ENCODE results near the gene DUSP5.

DUSP5 gene

DNA sequence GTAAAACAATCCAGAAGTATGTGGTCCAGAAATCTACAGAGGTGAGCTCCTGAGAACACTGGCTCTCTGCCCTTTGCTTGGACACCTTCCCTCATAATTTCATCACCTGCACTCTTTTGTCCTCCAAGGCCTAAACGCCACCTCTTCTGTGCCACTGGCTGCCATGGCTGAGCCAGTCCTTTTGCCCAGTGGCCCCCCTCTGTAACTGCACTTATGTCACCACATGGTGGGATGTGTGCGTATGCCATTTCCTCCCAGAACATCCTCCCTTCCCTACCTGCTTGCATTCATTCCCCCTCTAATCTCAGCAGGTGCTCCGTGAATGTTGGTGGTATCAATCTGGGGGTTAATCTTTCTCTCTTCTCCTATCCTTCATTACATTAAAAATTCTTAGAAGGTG, 17.3 kb upstream of the DUSP5 start:
- H3K4me3 ChIP-seq (ENCODE audit: insufficient read depth, low read depth, low read length) = no peak overlapping the region
- H3K36me3 ChIP-seq (ENCODE audit: control insufficient read depth, insufficient read depth, low read length) = no peaks in the 10 kb centered on the region
- H3K27me3 ChIP-seq (ENCODE audit: control insufficient read depth, insufficient read depth, low read length, poor library complexity, severe bottlenecking) = no peaks in the 10 kb centered on the region
- H3K27ac ChIP-seq (ENCODE audit: insufficient read depth, low read depth, low read length, poor library complexity, severe bottlenecking) = no peak overlapping the region
- 84 to 94% methylated on average over 3 of the region's 3 CpGs for WGBS, 2 experiments
- no peaks in the 10 kb centered on the region for H3K9me3 ChIP-seq (ENCODE audit: control insufficient read depth, low read length)
- H3K4me1 ChIP-seq (ENCODE audit: control insufficient read depth, insufficient read depth, low read length) = no peaks in the 10 kb centered on the region

DNA sequence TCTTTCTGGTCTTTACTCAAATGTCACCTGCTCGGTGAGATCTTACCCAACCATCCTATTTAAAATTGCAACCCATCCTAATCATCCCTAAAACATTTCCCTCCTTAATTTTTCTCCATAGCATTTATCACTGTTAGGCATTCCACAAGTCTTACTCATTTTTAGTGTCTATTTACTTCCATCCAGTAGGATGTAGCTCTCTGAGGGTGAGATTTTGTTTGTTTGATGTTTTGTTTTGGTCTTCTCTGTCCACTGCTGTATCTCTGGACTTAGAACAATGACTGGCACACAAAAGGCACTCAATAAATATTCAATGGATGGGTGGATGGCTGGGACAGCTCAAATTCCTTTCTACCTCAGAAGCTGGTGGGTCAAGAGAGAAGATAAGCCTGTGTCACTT, 15.8 kb upstream of the DUSP5 start:
- Histone ChIP-seq H3K27ac (ENCODE audit: insufficient read depth, low read depth, low read length, poor library complexity, severe bottlenecking) (no peak overlapping the region), H3K4me1 (ENCODE audit: control insufficient read depth, insufficient read depth, low read length) (no peaks in the 10 kb centered on the region), H3K27me3 (ENCODE audit: control insufficient read depth, insufficient read depth, low read length, poor library complexity, severe bottlenecking) (no peaks in the 10 kb centered on the region), H3K9me3 (ENCODE audit: control insufficient read depth, low read length) (no peaks in the 10 kb centered on the region), H3K36me3 (ENCODE audit: control insufficient read depth, insufficient read depth, low read length) (no peaks in the 10 kb centered on the region), H3K4me3 (ENCODE audit: insufficient read depth, low read depth, low read length) (no peak overlapping the region)
- WGBS, 2 experiments = 91 to 94% methylated on average over 1 of the region's 1 CpG

GRCh38 chr10:110483633-110484032, 14.1 kb upstream of the DUSP5 start:
- Histone ChIP-seq H3K36me3 (ENCODE audit: control insufficient read depth, insufficient read depth, low read length) (no peaks in the 10 kb centered on the region), H3K27ac (ENCODE audit: insufficient read depth, low read depth, low read length, poor library complexity, severe bottlenecking) (no peak overlapping the region), H3K27me3 (ENCODE audit: control insufficient read depth, insufficient read depth, low read length, poor library complexity, severe bottlenecking) (no peaks in the 10 kb centered on the region), H3K9me3 (ENCODE audit: control insufficient read depth, low read length) (no peaks in the 10 kb centered on the region), H3K4me3 (ENCODE audit: insufficient read depth, low read depth, low read length) (no peak overlapping the region), H3K4me1 (ENCODE audit: control insufficient read depth, insufficient read depth, low read length) (no peaks in the 10 kb centered on the region)
- 94 to 98% methylated on average over 2 of the region's 2 CpGs for WGBS, 2 experiments

- Histone ChIP-seq H3K4me1 (ENCODE audit: control insufficient read depth, insufficient read depth, low read length) (no peaks in the 10 kb centered on the region), H3K4me3 (ENCODE audit: insufficient read depth, low read depth, low read length) (no peak overlapping the region), H3K27ac (ENCODE audit: insufficient read depth, low read depth, low read length, poor library complexity, severe bottlenecking) (no peak overlapping the region), H3K9me3 (ENCODE audit: control insufficient read depth, low read length) (no peaks in the 10 kb centered on the region), H3K36me3 (ENCODE audit: control insufficient read depth, insufficient read depth, low read length) (no peaks in the 10 kb centered on the region), H3K27me3 (ENCODE audit: control insufficient read depth, insufficient read depth, low read length, poor library complexity, severe bottlenecking) (no peaks in the 10 kb centered on the region)
- 87 to 95% methylated on average over 3 of the region's 3 CpGs for WGBS, 2 experiments
Measured at GRCh38 chr10:110485541-110485940, 12.2 kb upstream of the DUSP5 start.

DNA sequence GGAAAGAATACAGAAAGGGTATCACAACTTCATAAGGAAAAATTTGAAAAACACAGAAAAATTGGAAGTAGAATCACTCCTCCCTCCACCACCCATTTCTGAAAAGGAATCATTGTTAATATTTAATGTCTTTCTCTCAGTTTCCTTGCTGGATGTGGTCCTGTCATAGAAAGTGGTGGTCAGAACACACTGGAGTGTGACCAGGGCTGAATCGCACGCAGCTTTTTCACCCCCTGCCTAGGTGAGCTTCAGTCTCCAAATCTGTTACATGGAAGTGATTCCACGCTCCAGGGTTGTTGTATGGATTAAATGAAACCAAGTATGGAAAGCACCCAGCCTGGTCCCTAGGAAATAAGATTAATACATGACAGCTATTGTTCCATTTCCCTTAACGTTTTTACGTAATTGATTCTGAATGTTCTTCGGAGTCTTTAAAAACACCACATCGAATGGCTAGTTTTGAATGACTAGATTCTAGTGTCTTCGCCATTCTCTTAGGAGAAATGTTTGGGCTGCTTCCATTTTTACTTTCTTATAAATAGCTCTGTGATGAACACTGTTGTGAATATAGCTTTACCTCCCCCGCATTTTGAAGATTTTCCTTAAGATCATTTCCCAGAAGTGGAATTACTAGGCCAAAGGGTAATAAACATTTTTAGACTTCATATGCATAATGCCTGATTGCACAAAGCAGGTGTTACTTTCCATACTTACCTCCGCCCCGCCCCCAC, 10.9 kb upstream of the DUSP5 start:
- WGBS, 2 experiments = 79 to 82% methylated on average over 11 of the region's 11 CpGs
- no peak overlapping the region for H3K4me3 ChIP-seq (ENCODE audit: insufficient read depth, low read depth, low read length)
- no peaks in the 10 kb centered on the region for H3K36me3 ChIP-seq (ENCODE audit: control insufficient read depth, insufficient read depth, low read length)
- H3K4me1 ChIP-seq (ENCODE audit: control insufficient read depth, insufficient read depth, low read length) = no peaks in the 10 kb centered on the region
- H3K9me3 ChIP-seq (ENCODE audit: control insufficient read depth, low read length) = no peaks in the 10 kb centered on the region
- no peaks in the 10 kb centered on the region for H3K27me3 ChIP-seq (ENCODE audit: control insufficient read depth, insufficient read depth, low read length, poor library complexity, severe bottlenecking)
- H3K27ac ChIP-seq (ENCODE audit: insufficient read depth, low read depth, low read length, poor library complexity, severe bottlenecking) = no peak overlapping the region

DNA sequence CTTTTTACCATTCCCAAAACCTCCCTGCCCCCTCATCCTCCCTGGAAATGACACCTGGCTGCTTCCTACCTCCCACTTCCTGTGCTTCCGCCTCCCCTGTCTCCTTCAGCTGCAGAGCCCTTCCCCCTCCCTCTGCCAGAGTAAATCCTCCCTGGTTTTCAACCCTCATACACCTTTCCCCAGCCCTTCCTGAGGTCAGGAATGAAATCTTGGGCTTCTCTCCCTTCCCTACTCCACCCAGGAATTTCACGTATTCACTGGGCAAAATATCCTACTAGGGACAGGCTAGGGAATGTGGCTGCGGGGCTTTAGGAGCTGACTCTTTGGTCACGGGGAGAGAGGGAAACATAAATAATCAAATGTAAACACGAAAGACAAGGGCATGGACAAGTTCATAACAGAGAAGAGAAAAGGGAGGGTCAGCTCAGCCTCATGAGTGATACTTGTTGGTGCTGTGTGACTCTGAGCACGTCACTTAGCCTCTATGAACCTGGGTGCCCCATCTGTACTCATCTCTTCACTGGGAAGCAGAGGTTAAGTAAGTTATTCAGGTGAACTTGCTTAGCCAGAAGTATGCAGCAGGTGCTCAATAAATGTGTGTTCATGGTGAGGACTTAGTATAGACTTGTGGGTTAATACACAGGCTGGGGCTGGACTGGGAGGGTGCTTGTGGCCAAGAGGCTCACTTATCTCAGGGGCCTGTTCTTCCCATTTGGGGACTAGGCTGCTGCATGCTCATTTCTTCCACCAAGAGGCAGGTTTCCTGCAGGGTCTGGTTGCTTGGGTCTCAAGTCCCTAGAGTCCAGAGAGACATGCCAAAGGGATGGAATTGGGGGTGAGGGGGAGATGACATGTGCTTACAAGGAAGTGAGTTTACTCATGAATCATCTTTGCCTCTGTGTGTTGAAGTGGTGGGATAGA, 10.0 kb upstream of the DUSP5 start:
- Histone ChIP-seq H3K9me3 (ENCODE audit: control insufficient read depth, low read length) (no peaks in the 10 kb centered on the region), H3K4me1 (ENCODE audit: control insufficient read depth, insufficient read depth, low read length) (no peaks in the 10 kb centered on the region), H3K4me3 (ENCODE audit: insufficient read depth, low read depth, low read length) (no peak overlapping the region), H3K36me3 (ENCODE audit: control insufficient read depth, insufficient read depth, low read length) (no peaks in the 10 kb centered on the region), H3K27ac (ENCODE audit: insufficient read depth, low read depth, low read length, poor library complexity, severe bottlenecking) (no peak overlapping the region), H3K27me3 (ENCODE audit: control insufficient read depth, insufficient read depth, low read length, poor library complexity, severe bottlenecking) (no peaks in the 10 kb centered on the region)
- WGBS, 2 experiments = 67 to 72% methylated on average over 6 of the region's 6 CpGs

GRCh38 chr10:110488332-110488681, 9.4 kb upstream of the DUSP5 start:
- Histone ChIP-seq H3K36me3 (ENCODE audit: control insufficient read depth, insufficient read depth, low read length) (no peaks in the 10 kb centered on the region), H3K9me3 (ENCODE audit: control insufficient read depth, low read length) (no peaks in the 10 kb centered on the region), H3K27ac (ENCODE audit: insufficient read depth, low read depth, low read length, poor library complexity, severe bottlenecking) (no peak overlapping the region), H3K4me3 (ENCODE audit: insufficient read depth, low read depth, low read length) (no peak overlapping the region), H3K27me3 (ENCODE audit: control insufficient read depth, insufficient read depth, low read length, poor library complexity, severe bottlenecking) (no peaks in the 10 kb centered on the region), H3K4me1 (ENCODE audit: control insufficient read depth, insufficient read depth, low read length) (no peaks in the 10 kb centered on the region)
- WGBS, 2 experiments = 91 to 95% methylated on average over 4 of the region's 4 CpGs

- Histone ChIP-seq H3K4me1 (ENCODE audit: control insufficient read depth, insufficient read depth, low read length) (no peaks in the 10 kb centered on the region), H3K9me3 (ENCODE audit: control insufficient read depth, low read length) (no peaks in the 10 kb centered on the region), H3K36me3 (ENCODE audit: control insufficient read depth, insufficient read depth, low read length) (no peaks in the 10 kb centered on the region), H3K4me3 (ENCODE audit: insufficient read depth, low read depth, low read length) (no peak overlapping the region), H3K27ac (ENCODE audit: insufficient read depth, low read depth, low read length, poor library complexity, severe bottlenecking) (no peak overlapping the region), H3K27me3 (ENCODE audit: control insufficient read depth, insufficient read depth, low read length, poor library complexity, severe bottlenecking) (no peaks in the 10 kb centered on the region)
- 81 to 87% methylated on average over 5 of the region's 5 CpGs for WGBS, 2 experiments
Measured at GRCh38 chr10:110488940-110489339, 8.8 kb upstream of the DUSP5 start.

DNA sequence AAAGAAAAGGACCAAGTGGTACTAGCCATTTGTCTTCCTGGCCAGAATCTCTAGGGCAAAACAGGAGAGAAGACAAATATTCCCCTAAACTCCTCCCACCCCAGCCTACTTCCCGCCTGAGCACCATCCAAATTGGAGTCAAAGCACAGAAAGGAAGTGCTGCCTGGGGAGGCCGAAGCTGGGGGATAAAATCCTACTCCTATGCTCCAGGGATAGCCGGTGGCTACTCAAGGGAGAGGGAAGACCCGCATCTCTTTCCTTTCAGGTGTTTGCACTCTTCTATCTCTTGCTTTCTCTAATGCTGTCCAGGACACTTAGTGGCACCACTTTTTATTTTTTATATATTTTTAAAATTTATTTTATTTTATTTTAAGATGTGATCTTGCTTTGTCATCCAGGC, 7.1 kb upstream of the DUSP5 start:
- H3K9me3 ChIP-seq (ENCODE audit: control insufficient read depth, low read length) = no peaks in the 10 kb centered on the region
- 89 to 94% methylated on average over 4 of the region's 4 CpGs for WGBS, 2 experiments
- H3K27me3 ChIP-seq (ENCODE audit: control insufficient read depth, insufficient read depth, low read length, poor library complexity, severe bottlenecking) = peaks cover 2% of the 10 kb centered on the region
- no peaks in the 10 kb centered on the region for H3K4me1 ChIP-seq (ENCODE audit: control insufficient read depth, insufficient read depth, low read length)
- H3K4me3 ChIP-seq (ENCODE audit: insufficient read depth, low read depth, low read length) = no peak overlapping the region
- H3K36me3 ChIP-seq (ENCODE audit: control insufficient read depth, insufficient read depth, low read length) = no peaks in the 10 kb centered on the region
- H3K27ac ChIP-seq (ENCODE audit: insufficient read depth, low read depth, low read length, poor library complexity, severe bottlenecking) = no peak overlapping the region

- Histone ChIP-seq H3K27ac (ENCODE audit: insufficient read depth, low read depth, low read length, poor library complexity, severe bottlenecking) (no peak overlapping the region), H3K4me1 (ENCODE audit: control insufficient read depth, insufficient read depth, low read length) (peaks cover 6% of the 10 kb centered on the region), H3K36me3 (ENCODE audit: control insufficient read depth, insufficient read depth, low read length) (no peaks in the 10 kb centered on the region), H3K9me3 (ENCODE audit: control insufficient read depth, low read length) (no peaks in the 10 kb centered on the region), H3K4me3 (ENCODE audit: insufficient read depth, low read depth, low read length) (no peak overlapping the region), H3K27me3 (ENCODE audit: control insufficient read depth, insufficient read depth, low read length, poor library complexity, severe bottlenecking) (peaks cover 9% of the 10 kb centered on the region)
- 93 to 96% methylated on average over 2 of the region's 2 CpGs for WGBS, 2 experiments
Measured at GRCh38 chr10:110491346-110491745, 6.4 kb upstream of the DUSP5 start.
